Coronary artery (tissue), 2 donors: ENCODE results near the gene CHD9NB.

Experiments
- DNase-seq: peaks from one replicate; pipeline ENCODE4 v3.0.0-alpha.2; 2017; ENCODE audit warnings: low spot score
- H3K27ac ChIP-seq, 2 donors: fragments of 200-600 bp; sonication (generic); one replicate each; pipeline ENCODE4 v1.5.1; 2016 to 2019
- H3K4me3 ChIP-seq: fragments of 200-600 bp; sonication (generic); 2 replicates; pipeline ENCODE4 v1.5.1; 2016; ENCODE audit warnings: mild to moderate bottlenecking, moderate library complexity
- CTCF ChIP-seq: fragments of 200-600 bp; sonication (generic); IDR thresholded peaks from one replicate; pipeline ENCODE4 v1.5.1; 2019; ENCODE audit warnings: antibody characterized with exemption

CHD9NB gene

GRCh38 chr16:53052519-53053501, at the start of gene CHD9NB:
Gene CHD9NB, minus strand, starts transcription at chr16:53052897. Its CDS starts 8,739 bp downstream, at chr16:53044158.
- peak within 1 kb of the TSS; percentile 45 for H3K4me3 ChIP-seq
- peak within 1 kb of the TSS in 1 of 2 donors; percentile 61 for H3K27ac ChIP-seq
- TF ChIP-seq CTCF: no peak
- DNase-seq: no peak

- Histone ChIP-seq H3K4me3 (no peak overlapping the region), H3K27ac (peak overlapping the region; percentile 93 to 94)
- TF ChIP-seq CTCF: no peak
- no peak for DNase-seq
These were observed 48.2 kb upstream of the CHD9NB start for GRCh38 chr16:53100889-53101288.

GRCh38 chr16:53100131-53100748, 47.5 kb upstream of the CHD9NB start:
- no peak for TF ChIP-seq CTCF
- peak overlapping the region; percentile 69 for H3K4me3 ChIP-seq
- peak overlapping the region; percentile 93 to 94 for H3K27ac ChIP-seq
- no peak for DNase-seq

- peak; percentile 97 for DNase-seq
- TF ChIP-seq CTCF: no peak
- Histone ChIP-seq H3K27ac (peak overlapping the region; percentile 93 to 94), H3K4me3 (peak overlapping the region; percentile 69)
These were observed 46.8 kb upstream of the CHD9NB start for GRCh38 chr16:53099318-53100130.

GRCh38 chr16:53098526-53099317, 46.0 kb upstream of the CHD9NB start:
- peak overlapping the region; percentile 69 for H3K4me3 ChIP-seq
- DNase-seq: peak; percentile 96
- TF ChIP-seq CTCF: no peak
- peak overlapping the region; percentile 93 to 94 for H3K27ac ChIP-seq

- DNase-seq: no peak
- Histone ChIP-seq H3K27ac (peak overlapping the region in 1 of 2 donors; percentile 94), H3K4me3 (no peak overlapping the region)
- TF ChIP-seq CTCF: no peak
These were observed 44.5 kb upstream of the CHD9NB start for GRCh38 chr16:53097190-53097589.
